Uterus (tissue), 4 donors: ENCODE data around the gene ZNF536. TPM values are rescaled to one million over a fixed set of nuclear protein-coding genes. Genes with fewer than 3 reads are reported as not detected.

Experiments used
- DNase-seq, 2 donors: peaks; one replicate each; pipeline ENCODE4 v3.0.0-alpha.2; 2019 to 2020
- H3K27ac ChIP-seq, 2 donors: fragments of 200-600 bp; sonication (generic); 1 replicate in 1 of 2; 2 replicates in 1 of 2; pipeline ENCODE4 v1.5.1; 2016 to 2018
- H3K27me3 ChIP-seq, 2 donors: fragments of 200-600 bp; sonication (generic); one replicate each; pipeline ENCODE4 v1.5.1; 2018 to 2019; ENCODE audit warnings: control low read depth in 1 of 2
- H3K36me3 ChIP-seq, 2 donors: fragments of 200-600 bp; sonication (generic); one replicate each; pipeline ENCODE4 v1.5.1; 2019; ENCODE audit warnings: control low read depth in 1 of 2
- H3K4me1 ChIP-seq, 2 donors: fragments of 200-600 bp; sonication (generic); one replicate each; pipeline ENCODE4 v1.5.1; 2018 to 2019; ENCODE audit warnings: control low read depth in 1 of 2
- H3K4me3 ChIP-seq, 2 donors: fragments of 200-600 bp; sonication (generic); 1 replicate in 1 of 2; 2 replicates in 1 of 2; pipeline ENCODE4 v1.5.1; 2018 to 2019; ENCODE audit warnings: mild to moderate bottlenecking in 1 of 2
- H3K9me3 ChIP-seq, 2 donors: fragments of 200-600 bp; sonication (generic); one replicate each; pipeline ENCODE4 v1.5.1; 2019; ENCODE audit warnings: control low read depth in 1 of 2
- CTCF ChIP-seq, 4 experiments: fragments of 200-600 bp in 2 of 4; fragments of 450-650 bp in 2 of 4; sonication (generic) in 2 of 4; IDR thresholded peaks; one replicate each; pipeline ENCODE4 v1.5.1; 2016 to 2019; ENCODE audit warnings: antibody characterized with exemption in 4 of 4, mild to moderate bottlenecking in 2 of 4, moderate library complexity in 1 of 4
- POLR2A ChIP-seq, 2 donors: fragments of 450-650 bp; IDR thresholded peaks; one replicate each; pipeline ENCODE4 v1.6.1; 2016; ENCODE audit warnings: antibody characterized with exemption in 2 of 2, mild to moderate bottlenecking in 1 of 2, moderate library complexity in 1 of 2
- intact Hi-C: fragments of 100-400 bp; cut with DNase I; formaldehyde crosslinking; loops from one replicate; pipeline ENCODE4 v1.15.1; 2023; ENCODE audit warnings: low total_unique reads
- total RNA-seq, 4 donors: library from RNA; depleted of rRNA in 3 of 4; stranded (reverse); fragments of >200 nt in 3 of 4; gene quantifications; one replicate each; pipeline versions ENCODE4 v1.1.0 to v1.2.4, GENCODE V29; 2014 to 2023
- donor health status: DM: yes; HTN: yes; CAD: no.

ZNF536 gene
- total RNA-seq, 4 donors from 2014 or later, result 0.67 to 3.3 (median 2.8) TPM; not detected in 1

- no peak overlapping the region for H3K4me3 ChIP-seq
- no peaks in the 10 kb centered on the region for H3K36me3 ChIP-seq
- no peak for DNase-seq
- no peak for TF ChIP-seq CTCF (IDR thresholded peaks at IDR 0.05)
- TF ChIP-seq POLR2A (IDR thresholded peaks at IDR 0.05), result no peak
- intact Hi-C loops, result no loop called here
- peaks cover 0 to 3% of the 10 kb centered on the region in 2 donors for H3K4me1 ChIP-seq
- H3K9me3 ChIP-seq, result no peaks in the 10 kb centered on the region
- H3K27me3 ChIP-seq, result peaks cover 0 to 21% of the 10 kb centered on the region in 2 donors
- no peak overlapping the region for H3K27ac ChIP-seq
These were observed 4.1 kb downstream of the ZNF536 start for GRCh38 chr19:30376272-30376671.

GRCh38 chr19:30376826-30377425, 4.7 kb downstream of the ZNF536 start:
- TF ChIP-seq CTCF (IDR thresholded peaks at IDR 0.05) (no peak), POLR2A (IDR thresholded peaks at IDR 0.05) (no peak)
- Histone ChIP-seq H3K27me3 (peaks cover 0 to 21% of the 10 kb centered on the region in 2 donors), H3K9me3 (no peaks in the 10 kb centered on the region), H3K36me3 (no peaks in the 10 kb centered on the region), H3K4me3 (no peak overlapping the region), H3K4me1 (peaks cover 0 to 3% of the 10 kb centered on the region in 2 donors), H3K27ac (no peak overlapping the region)
- DNase-seq, result no peak
- intact Hi-C loops, result no loop called here

GRCh38 chr19:30378701-30379100, 6.5 kb downstream of the ZNF536 start:
- H3K4me3 ChIP-seq, result no peak overlapping the region
- peaks cover 0 to 3% of the 10 kb centered on the region in 2 donors for H3K4me1 ChIP-seq
- TF ChIP-seq POLR2A (IDR thresholded peaks at IDR 0.05) (no peak), CTCF (IDR thresholded peaks at IDR 0.05) (no peak)
- H3K27me3 ChIP-seq, result peaks cover 0 to 12% of the 10 kb centered on the region in 2 donors
- no peak overlapping the region for H3K27ac ChIP-seq
- H3K9me3 ChIP-seq, result no peaks in the 10 kb centered on the region
- intact Hi-C loops, result no loop called here
- no peaks in the 10 kb centered on the region for H3K36me3 ChIP-seq
- no peak for DNase-seq

GRCh38 chr19:30379841-30380610, 7.8 kb downstream of the ZNF536 start:
- H3K27me3 ChIP-seq, result peaks cover 0 to 5% of the 10 kb centered on the region in 2 donors
- DNase-seq, result no peak

More at GRCh38 chr19:30379841-30380610, 7.8 kb downstream of the ZNF536 start:
- TF ChIP-seq POLR2A (IDR thresholded peaks at IDR 0.05) (no peak), CTCF (IDR thresholded peaks at IDR 0.05) (no peak)
- Histone ChIP-seq H3K36me3 (no peaks in the 10 kb centered on the region), H3K9me3 (no peaks in the 10 kb centered on the region), H3K4me1 (peaks cover 0 to 3% of the 10 kb centered on the region in 2 donors), H3K27ac (no peak overlapping the region), H3K4me3 (no peak overlapping the region)
- intact Hi-C loops, result no loop called here
